Stimulated activated CD4-positive, alpha-beta T cell treated with anti-CD3 and anti-CD28 coated beads, Interleukin-12 subunit alpha, Interleukin-12 subunit beta, amount 100 ng/mL, for 4 hours (primary cell): Measurements from ENCODE around the gene NEDD4L.
"Not testable (repeated sequence)": the region's sequence is repeated elsewhere in the genome, so short reads cannot be mapped to it uniquely, and the experiment has no call there.

Experiments used
- DNase-seq: peaks from one replicate; pipeline ENCODE4 v3.0.0-alpha.2; 2020

Gene NEDD4L

GRCh38 chr18:58043491-58044369, at the start of gene NEDD4L:
NEDD4L (plus strand) TSS chr18:58044226; CDS start chr18:58044661, 435 bp downstream.
- peak; percentile 69 for DNase-seq

DNA sequence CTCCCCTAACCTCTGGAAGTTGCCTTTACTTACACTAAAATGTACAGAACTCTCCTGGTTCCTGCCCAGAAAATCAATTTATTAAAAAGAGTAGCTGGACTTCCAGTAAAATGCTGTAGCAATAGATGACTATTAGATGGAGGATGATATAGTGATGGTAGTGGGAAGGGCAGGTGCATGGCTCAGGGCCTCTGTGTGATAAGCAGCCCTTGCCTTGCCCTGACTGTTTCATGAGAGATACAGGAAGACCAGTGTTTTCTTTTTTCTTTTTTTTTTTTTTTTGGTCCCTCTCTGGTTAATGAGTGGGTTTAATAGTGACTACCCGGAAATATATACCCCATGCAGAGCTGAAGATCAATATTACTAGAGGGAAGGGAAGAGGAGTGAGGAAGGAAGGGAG, 48.7 kb upstream of the NEDD4L start:
- no peak for DNase-seq

DNA sequence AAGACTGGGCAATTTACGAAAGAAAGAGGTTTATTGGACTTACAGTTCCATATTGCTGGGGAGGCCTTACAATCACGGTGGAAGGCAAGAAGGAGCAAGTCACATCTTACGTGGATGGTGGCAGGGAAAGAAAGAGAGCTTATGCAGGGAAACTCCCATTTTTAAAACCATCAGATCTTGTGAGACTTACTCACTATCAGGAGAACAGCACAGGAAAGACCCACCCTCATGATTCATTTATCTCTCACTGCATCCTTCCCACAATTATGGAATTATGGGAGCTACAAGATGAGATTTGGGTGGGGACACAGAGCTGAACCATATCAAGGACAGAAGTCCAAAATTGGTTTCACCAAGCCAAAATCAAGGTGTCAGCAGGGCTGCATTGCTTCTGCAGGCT, 47.1 kb upstream of the NEDD4L start:
- not testable (repeated sequence) for DNase-seq

DNA sequence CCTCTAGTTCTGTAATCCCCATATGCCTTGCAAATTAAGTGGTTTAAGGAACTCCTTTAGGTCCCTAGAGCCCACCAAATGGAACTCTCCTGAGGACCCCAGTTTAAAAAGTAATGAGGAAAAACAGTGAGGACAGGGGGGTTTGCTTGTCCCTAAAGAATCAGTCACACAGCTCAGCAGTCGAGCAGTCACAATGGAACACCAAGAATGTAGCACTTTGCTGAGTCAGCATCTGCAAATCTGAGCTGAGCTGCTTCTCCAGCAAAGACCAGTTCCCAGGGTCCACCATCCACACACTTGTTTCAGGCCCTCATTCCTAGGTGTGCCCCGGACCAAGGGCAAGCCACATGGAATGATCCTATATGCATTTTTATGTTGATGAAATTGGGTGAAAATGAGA, 46.2 kb upstream of the NEDD4L start:
- no peak for DNase-seq

GRCh38 chr18:57998461-57998860, 45.6 kb upstream of the NEDD4L start:
- no peak for DNase-seq

DNA sequence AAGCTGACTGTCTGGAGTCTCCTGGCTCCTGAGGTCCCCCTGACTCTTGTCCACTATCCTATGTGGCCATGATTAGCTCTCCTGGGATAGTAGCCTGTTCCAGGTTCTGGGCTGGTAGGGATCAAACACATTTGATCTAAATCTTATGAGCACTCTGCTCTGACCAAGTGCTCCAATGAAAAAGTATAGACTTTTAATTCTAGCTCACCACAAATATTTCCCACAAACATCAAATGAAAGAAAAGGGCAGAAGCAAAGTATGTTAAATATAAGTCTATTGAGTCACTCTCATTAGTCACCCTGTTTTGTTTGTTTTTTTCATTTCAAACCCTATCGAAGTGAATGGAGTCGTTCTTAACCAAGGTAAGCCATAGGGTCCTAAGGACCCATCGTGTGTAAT, 39.7 kb upstream of the NEDD4L start:
- DNase-seq, result no peak

- DNase-seq, result no peak
Observed at GRCh38 chr18:58005011-58005410, 39.0 kb upstream of the NEDD4L start.

GRCh38 chr18:58005885-58006523, 38.0 kb upstream of the NEDD4L start:
- DNase-seq, result no peak

DNA sequence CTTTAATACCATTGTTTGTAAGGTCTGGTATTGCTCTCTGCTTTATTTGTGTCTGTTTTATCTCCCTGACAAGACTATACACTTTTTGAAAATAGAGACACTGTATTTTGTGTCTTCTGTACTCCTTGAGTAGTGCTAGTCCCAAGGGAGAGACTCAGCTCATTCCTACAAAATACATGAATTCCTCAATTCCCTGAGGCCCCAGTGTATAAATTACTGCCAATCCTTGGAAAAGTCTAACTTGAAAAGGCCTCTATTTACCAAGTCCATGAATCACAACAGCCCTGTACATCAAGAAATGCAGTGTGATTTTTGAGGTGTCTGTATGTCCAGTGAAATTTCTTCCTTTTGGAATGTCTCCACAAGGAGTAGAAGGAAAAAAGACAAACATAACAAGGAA, 34.9 kb upstream of the NEDD4L start:
- DNase-seq, result no peak

DNA sequence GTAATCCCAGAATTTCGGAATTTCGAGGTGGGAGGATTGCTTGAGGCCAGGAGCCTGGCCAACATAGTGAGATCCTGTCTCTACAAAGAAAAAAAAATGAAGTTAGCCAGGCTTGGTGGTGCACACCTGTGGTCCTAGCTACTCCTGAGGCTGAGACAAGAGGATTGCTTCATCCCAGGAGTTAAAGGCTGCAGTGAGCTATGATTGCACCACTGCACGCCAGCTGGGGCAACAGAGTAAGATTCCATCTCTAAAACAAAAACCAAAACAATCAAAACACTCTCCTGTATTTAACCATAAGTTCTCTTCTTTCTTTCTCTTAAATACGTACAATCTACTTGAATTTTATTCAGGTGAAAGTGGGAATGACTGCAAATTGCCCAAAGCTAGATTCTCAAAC, 33.8 kb upstream of the NEDD4L start:
- no peak for DNase-seq

- DNase-seq, result no peak
Observed at GRCh38 chr18:58012356-58012755, 31.7 kb upstream of the NEDD4L start.

- DNase-seq, result no peak
Observed at GRCh38 chr18:58013241-58014211, 30.5 kb upstream of the NEDD4L start.

DNA sequence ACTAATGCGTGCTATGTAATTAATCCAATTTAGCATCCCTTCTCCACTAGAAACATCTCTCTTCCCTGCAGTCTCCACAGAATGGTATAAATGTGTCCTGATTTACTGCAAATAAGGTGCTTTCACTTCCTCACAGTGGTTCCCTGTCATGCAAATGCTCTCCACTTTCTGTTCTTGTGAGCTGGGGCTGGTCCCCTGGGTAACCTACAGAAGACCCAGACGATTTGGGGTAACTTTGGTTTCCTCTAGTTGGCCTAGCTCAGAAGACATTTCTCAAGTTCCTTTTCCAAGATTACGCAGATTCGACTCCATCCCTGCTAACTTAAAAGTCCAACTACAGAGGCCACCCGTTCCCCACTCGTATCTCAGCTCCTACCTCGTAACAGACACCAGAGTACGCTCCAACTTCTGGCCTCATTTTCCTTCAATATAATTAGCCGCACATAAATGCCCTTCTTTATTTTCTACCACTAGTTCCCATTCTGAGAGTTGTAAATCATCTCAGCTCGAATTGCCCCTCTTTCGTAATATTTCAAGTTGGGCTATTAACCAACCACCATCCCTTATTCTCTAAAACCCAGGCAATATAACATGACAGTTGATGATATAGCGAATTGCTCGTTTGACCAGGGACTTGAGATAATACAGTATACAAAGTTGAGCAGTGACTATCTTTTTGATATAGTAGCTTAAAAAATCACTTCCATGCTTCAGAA, 28.8 kb upstream of the NEDD4L start:
- no peak for DNase-seq

DNA sequence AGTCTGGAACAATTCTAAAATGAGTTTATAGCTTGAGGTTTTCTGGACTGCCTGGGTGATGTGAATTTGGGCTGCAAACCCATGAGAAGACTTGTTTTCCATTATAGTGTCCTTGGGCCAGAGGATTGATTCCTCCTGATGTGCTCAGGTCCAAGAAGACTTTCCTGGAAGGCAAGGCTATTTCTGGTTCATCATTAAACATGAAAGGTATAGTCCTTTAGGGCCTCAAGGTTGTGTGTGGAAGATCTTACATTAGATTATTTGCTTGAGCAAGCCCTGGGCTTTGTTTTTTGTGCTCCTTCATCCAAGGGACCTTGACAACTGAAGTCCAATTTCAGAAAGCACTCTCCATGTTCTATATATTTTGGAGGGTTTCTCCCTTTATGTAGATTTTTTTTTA, 26.8 kb upstream of the NEDD4L start:
- no peak for DNase-seq

GRCh38 chr18:58020567-58021107, 23.4 kb upstream of the NEDD4L start:
- DNase-seq, result no peak

- no peak for DNase-seq
Observed at GRCh38 chr18:58021504-58021903, 22.5 kb upstream of the NEDD4L start.

GRCh38 chr18:58023108-58023507, 20.9 kb upstream of the NEDD4L start:
- no peak for DNase-seq

DNA sequence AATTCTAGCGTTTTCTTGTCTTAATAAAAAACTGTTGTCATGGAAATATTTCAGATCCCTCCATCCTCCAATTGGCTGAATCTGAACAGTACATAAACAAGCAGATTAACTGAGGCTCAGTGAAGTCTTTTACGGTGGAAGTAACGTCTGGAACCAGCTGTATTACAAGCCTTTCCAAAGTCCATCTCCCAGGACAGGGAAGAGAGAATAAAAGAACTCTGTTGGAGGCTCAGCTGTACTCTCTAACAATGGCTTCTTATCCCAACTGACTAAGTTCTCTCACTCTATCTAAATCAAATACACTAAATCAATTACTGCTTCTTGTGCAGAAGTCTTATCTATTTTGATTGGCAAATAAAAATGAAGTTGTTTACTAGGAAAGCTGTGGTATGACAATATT, 19.9 kb upstream of the NEDD4L start:
- DNase-seq, result no peak

DNA sequence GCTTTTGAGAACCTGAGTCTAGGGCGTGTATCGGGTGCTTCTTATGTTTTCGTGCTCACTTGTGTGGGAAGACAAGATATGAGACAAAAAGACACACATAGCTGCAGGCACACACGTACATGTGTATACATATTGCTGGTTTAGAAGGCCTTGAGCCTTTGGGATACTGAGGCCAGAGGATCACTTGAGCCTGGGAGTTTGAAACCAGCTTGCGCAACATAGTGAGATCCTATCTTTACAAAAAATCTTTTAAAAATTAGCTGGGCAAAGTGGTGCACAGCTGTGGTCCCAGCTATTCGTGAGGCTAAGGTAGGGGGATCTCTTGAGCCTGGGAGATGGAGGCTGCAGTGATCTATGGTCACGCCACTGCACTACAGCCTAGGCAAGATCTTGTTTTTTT, 18.8 kb upstream of the NEDD4L start:
- no peak for DNase-seq

GRCh38 chr18:58025733-58026132, 18.3 kb upstream of the NEDD4L start:
- DNase-seq, result no peak

GRCh38 chr18:58026395-58026794, 17.6 kb upstream of the NEDD4L start:
- no peak for DNase-seq

DNA sequence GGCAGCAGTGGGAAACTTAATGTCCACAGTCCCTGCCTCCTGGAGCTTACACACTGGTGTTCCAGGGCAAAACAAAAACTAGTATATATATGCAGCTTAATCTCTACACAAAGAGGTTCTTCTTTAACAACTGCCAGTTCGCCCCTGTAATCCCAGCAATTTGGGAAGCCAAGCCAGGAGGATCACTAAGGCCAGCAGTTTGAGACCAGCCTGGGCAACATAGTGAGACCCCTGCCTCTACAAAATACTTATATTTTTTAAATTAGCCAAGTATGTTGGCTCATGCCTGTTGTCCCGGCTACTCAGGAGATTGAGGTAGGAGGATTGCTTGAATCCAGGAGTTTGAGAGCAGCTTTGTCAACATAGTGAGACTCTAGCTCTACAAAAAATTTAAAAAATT, 17.2 kb upstream of the NEDD4L start:
- no peak for DNase-seq
